HUES48 (cell line): ENCODE data around the gene NOC4L.

Experiments
- H3K27ac ChIP-seq: one replicate; pipeline ENCODE4 v1.7.0; 2013; ENCODE audit warnings: low read depth, low read length, inconsistent platforms
- H3K27me3 ChIP-seq: 2 replicates; pipeline ENCODE4 v1.6.1; 2013; ENCODE audit warnings: mild to moderate bottlenecking, low read length; ENCODE audit not compliant: control insufficient read depth, insufficient read depth
- H3K36me3 ChIP-seq: 2 replicates; pipeline ENCODE4 v1.6.1; 2013; ENCODE audit warnings: low read length; ENCODE audit not compliant: control insufficient read depth, insufficient read depth
- H3K4me1 ChIP-seq: 2 replicates; pipeline ENCODE4 v1.6.1; 2013; ENCODE audit warnings: mild to moderate bottlenecking, low read length; ENCODE audit not compliant: control insufficient read depth, insufficient read depth
- H3K4me3 ChIP-seq: 2 replicates; pipeline ENCODE4 v1.5.1; 2013; ENCODE audit warnings: mild to moderate bottlenecking, low read depth, low read length
- H3K9ac ChIP-seq: 2 replicates; pipeline ENCODE4 v1.6.1; 2013; ENCODE audit warnings: mild to moderate bottlenecking, low read depth, low read length, moderate library complexity
- H3K9me3 ChIP-seq: 2 replicates; pipeline ENCODE4 v1.6.1; 2013; ENCODE audit warnings: low read length; ENCODE audit not compliant: control insufficient read depth, insufficient read depth

NOC4L gene

GRCh38 chr12:132159555-132160003 is 15.3 kb downstream of the NOC4L start:
- Histone ChIP-seq H3K4me1 (no peaks in the 10 kb centered on the region), H3K9ac (no peak overlapping the region), H3K36me3 (peaks cover 6% of the 10 kb centered on the region; the same call in 1 of the 2 replicates), H3K9me3 (peaks cover 12% of the 10 kb centered on the region; the same call in 1 of the 2 replicates), H3K27me3 (peaks cover 11% of the 10 kb centered on the region), H3K4me3 (no peak overlapping the region), H3K27ac (no peak overlapping the region)

- peaks cover 11% of the 10 kb centered on the region for H3K27me3 ChIP-seq
- peaks cover 12% of the 10 kb centered on the region; the same call in 1 of the 2 replicates for H3K9me3 ChIP-seq
- no peak overlapping the region for H3K4me3 ChIP-seq
- H3K9ac ChIP-seq: no peak overlapping the region
- H3K36me3 ChIP-seq: peaks cover 6% of the 10 kb centered on the region; the same call in 1 of the 2 replicates
- no peak overlapping the region for H3K27ac ChIP-seq
- H3K4me1 ChIP-seq: no peaks in the 10 kb centered on the region
Measured at GRCh38 chr12:132160016-132160415, 15.8 kb downstream of the NOC4L start.

DNA sequence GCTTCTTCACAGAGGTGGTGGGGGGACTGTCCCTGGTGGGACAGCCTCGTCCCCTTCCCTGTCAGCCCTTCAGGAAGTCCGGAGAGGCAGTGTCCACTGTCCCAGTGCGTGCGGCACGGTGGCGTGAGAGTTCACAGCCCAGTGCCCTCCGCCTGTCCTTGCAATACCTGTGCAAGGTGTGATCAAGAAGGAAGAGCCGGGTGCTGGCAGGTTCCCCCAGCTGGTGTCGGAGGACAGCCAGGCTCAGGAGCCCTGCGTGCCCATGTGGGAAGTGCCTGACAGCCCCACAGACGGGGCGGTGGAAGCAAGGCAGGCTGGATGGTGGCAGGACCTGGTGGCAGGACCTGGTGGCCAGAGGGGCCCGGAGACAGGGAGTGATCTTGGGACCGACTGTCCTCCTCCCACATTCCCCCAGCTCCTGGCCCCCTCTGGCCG is 16.4 kb downstream of the NOC4L start:
- peaks cover 13% of the 10 kb centered on the region; the same call in 1 of the 2 replicates for H3K9me3 ChIP-seq

GRCh38 chr12:132161036-132161781 is 17.0 kb downstream of the NOC4L start:
- H3K4me3 ChIP-seq: no peak overlapping the region
- H3K36me3 ChIP-seq: peaks cover 6% of the 10 kb centered on the region; the same call in 1 of the 2 replicates
- peaks cover 16% of the 10 kb centered on the region; the same call in 1 of the 2 replicates for H3K9me3 ChIP-seq
- H3K27ac ChIP-seq: no peak overlapping the region
- no peak overlapping the region for H3K9ac ChIP-seq
- peaks cover 11% of the 10 kb centered on the region for H3K27me3 ChIP-seq
- H3K4me1 ChIP-seq: no peaks in the 10 kb centered on the region

More for the DNA sequence above, 16.4 kb downstream of the NOC4L start:
- Histone ChIP-seq H3K27me3 (peaks cover 11% of the 10 kb centered on the region), H3K4me1 (no peaks in the 10 kb centered on the region), H3K27ac (no peak overlapping the region), H3K36me3 (peaks cover 6% of the 10 kb centered on the region; the same call in 1 of the 2 replicates), H3K9ac (no peak overlapping the region), H3K4me3 (no peak overlapping the region)

GRCh38 chr12:132161796-132162507 is 17.7 kb downstream of the NOC4L start:
- H3K9ac ChIP-seq: no peak overlapping the region
- peaks cover 11% of the 10 kb centered on the region for H3K27me3 ChIP-seq
- peaks cover 6% of the 10 kb centered on the region; the same call in 1 of the 2 replicates for H3K36me3 ChIP-seq
- no peak overlapping the region for H3K27ac ChIP-seq
- no peak overlapping the region for H3K4me3 ChIP-seq
- H3K9me3 ChIP-seq: peaks cover 8% of the 10 kb centered on the region; the same call in 1 of the 2 replicates
- H3K4me1 ChIP-seq: no peaks in the 10 kb centered on the region

GRCh38 chr12:132162508-132163031 is 18.3 kb downstream of the NOC4L start:
- Histone ChIP-seq H3K9me3 (0 out of 2 replicates have a peak, but pooled peaks cover 3% of the 10 kb centered on the region), H3K27me3 (peaks cover 11% of the 10 kb centered on the region), H3K4me1 (no peaks in the 10 kb centered on the region), H3K27ac (no peak overlapping the region), H3K4me3 (no peak overlapping the region), H3K9ac (no peak overlapping the region), H3K36me3 (peaks cover 6% of the 10 kb centered on the region; the same call in 1 of the 2 replicates)

DNA sequence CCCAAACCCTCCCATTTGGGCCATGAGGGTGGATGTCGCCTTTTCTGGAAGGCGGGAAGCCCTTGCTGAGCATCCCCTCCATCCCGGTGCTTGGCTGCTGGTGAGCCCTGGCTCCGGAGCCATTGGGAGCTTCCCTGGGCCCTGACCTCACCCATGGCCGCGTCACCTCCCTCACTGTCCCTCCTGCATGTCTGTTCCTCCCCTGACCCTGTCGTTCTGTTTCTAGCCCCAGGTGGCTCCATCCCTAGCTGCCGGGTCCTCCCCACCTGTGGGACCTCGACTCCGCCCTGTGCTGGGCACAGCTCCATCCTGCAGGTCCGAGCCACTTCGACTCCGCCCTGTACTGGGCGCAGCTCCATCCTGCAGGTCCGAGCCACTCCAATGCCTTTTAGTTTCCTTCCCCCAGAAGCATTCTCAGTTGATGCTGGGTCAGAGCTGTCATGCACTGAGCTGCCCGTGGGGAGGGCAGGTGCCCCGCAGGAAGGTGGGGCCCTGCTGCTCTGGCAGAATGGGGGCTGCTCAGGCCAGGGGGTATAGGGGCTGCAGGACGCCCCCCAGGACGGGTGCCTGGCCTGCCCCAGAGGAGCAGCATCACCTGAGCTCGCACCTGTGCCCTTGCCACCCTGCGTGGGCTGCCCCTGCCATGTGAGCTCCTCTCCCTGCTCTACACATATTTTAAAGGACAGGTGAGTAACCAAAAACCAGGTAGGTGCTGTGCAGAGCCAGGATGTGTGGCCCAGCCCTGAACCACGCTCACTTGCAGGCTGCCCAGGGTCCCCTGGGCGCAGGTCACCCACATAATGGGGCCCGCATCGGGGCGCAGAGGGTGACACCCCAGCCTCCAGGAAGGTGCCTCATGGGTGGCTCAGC is 19.0 kb downstream of the NOC4L start:
- Histone ChIP-seq H3K36me3 (no peaks in the 10 kb centered on the region), H3K27ac (no peak overlapping the region), H3K4me1 (no peaks in the 10 kb centered on the region), H3K9me3 (0 out of 2 replicates have a peak, but pooled peaks cover 3% of the 10 kb centered on the region), H3K4me3 (no peak overlapping the region), H3K9ac (no peak overlapping the region), H3K27me3 (peaks cover 11% of the 10 kb centered on the region)

DNA sequence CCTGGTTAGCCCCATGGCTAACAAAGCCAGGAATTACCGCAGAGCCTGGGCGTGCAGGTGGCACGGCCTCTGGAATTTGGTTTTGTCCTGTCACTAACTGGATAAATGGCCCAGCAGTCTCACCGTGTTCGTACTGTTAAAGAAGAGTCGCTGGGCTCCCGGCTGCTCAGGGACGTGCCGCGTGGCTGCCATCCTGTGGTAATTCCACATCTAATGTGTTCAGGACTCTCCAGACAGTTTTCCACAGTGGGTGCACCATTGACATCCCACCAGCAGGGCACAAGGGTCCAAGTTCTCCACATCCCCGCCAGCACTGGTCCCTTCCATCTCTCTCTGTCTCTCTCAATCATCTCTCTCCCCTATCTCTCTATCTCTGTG is 19.6 kb downstream of the NOC4L start:
- no peak overlapping the region for H3K9ac ChIP-seq
- no peak overlapping the region for H3K4me3 ChIP-seq

DNA sequence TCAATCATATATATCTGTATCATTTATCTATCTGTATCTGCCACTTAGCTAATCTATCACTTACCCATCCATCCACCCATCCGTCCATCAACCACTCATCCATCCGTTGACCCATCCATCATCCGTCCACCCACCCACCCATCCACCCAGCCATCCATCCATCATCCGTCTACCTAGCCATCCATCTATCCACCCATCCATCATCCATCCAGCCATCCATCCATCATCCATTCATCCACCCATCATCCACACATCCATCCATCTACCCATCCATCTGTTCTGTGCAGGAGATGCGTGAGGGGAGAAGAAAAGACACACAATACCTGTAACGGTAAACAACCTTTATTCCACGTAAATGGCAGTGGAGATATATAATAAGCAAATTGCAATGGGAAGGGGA is 20.2 kb downstream of the NOC4L start:
- peaks cover 11% of the 10 kb centered on the region for H3K27me3 ChIP-seq

More for the DNA sequence above, 19.6 kb downstream of the NOC4L start:
- H3K4me1 ChIP-seq: no peaks in the 10 kb centered on the region
- no peak overlapping the region for H3K27ac ChIP-seq
- H3K27me3 ChIP-seq: peaks cover 11% of the 10 kb centered on the region
- no peaks in the 10 kb centered on the region for H3K36me3 ChIP-seq
- 0 out of 2 replicates have a peak, but pooled peaks cover 3% of the 10 kb centered on the region for H3K9me3 ChIP-seq

GRCh38 chr12:132165584-132165983 is 21.3 kb downstream of the NOC4L start:
- no peak overlapping the region for H3K9ac ChIP-seq

More for the DNA sequence above, 20.2 kb downstream of the NOC4L start:
- Histone ChIP-seq H3K4me1 (no peaks in the 10 kb centered on the region), H3K9ac (no peak overlapping the region), H3K4me3 (no peak overlapping the region), H3K27ac (no peak overlapping the region), H3K9me3 (0 out of 2 replicates have a peak, but pooled peaks cover 3% of the 10 kb centered on the region), H3K36me3 (no peaks in the 10 kb centered on the region)

More at GRCh38 chr12:132165584-132165983, 21.3 kb downstream of the NOC4L start:
- Histone ChIP-seq H3K4me3 (no peak overlapping the region), H3K9me3 (0 out of 2 replicates have a peak, but pooled peaks cover 3% of the 10 kb centered on the region), H3K27ac (no peak overlapping the region), H3K36me3 (no peaks in the 10 kb centered on the region), H3K27me3 (peaks cover 14% of the 10 kb centered on the region), H3K4me1 (no peaks in the 10 kb centered on the region)
